Endometrium (tissue), 2 donors: ENCODE measurements around the gene BCAS4.
"Not testable (repeated sequence)": the region's sequence is repeated elsewhere in the genome, so short reads cannot be mapped to it uniquely, and the experiment has no call there.

Experiments used
- FAIRE-seq: peaks from 2 replicates; lab custom pipeline; 2012; peaks lifted over from hg19 to GRCh38; lab: Jason Lieb, UNC
- donor health status: control.
- donor health status: control.

The BCAS4 gene

DNA sequence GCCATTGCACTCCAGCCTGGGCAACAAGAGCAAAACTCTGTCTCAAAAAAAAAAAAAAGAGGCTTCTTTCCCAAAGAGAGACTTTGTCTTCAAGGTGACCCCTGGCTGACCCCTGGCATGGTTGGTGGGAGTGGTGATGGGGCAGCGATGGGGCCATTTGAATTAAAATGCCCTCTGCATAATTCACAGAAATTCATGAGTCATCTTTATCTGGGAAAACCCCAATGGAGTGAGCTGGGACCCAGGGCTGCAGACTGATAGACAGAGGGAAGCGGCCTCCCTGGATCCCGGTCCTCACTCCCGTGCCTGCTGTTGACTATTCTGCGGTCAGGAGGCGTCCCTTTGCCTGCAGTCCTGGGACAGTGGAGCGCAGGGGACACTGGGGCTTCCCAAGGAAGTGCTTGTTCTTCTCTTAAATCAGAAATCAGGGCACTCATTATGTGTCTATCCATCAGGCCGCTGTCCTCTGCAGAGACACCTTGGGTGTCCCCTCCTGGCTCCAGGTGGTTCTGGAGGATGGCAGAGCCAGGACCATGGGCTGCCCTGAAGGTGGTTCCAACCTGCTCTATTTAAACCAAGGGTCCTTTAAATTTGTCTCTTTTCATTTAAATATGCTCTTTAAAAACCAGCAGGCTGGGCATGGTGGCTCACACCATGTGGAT lies 23.3 kb upstream of the BCAS4 start:
- not testable (repeated sequence) for FAIRE-seq

DNA sequence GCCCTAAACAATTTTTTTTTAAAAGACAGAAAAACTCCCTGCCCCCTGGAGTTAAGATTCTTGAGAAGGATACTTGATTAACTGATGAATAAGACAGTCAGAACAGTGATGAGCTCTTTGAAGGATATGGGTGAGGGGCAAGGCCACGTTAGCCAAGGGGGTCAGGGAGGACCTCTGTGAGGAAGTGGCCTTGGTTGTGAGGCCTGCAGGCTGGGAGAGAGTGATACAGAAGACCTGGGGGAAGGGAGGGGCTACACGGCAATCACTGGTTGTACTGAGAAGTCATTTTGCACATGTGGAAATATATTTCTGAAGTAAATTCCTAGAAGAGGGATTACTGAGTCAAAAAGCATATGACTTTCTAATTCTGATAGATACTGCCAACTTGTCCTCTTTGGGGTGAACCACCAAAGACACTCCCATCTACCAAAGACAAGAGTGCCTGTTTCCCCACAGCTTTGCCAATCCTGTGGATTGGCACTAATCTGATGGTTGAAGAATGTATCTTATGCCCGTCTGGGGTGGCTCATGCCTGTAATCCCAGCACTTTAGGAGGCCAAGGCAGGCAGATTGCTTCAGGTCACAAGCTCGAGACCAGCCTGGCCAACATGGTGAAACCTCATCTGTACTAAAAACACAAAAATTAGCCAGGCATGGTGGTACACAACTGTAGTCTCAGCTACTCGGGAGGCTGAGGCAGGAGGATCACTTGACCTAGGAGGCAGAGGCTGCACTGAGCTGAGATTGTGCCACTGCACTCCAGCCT lies 22.3 kb upstream of the BCAS4 start:
- no peak for FAIRE-seq

DNA sequence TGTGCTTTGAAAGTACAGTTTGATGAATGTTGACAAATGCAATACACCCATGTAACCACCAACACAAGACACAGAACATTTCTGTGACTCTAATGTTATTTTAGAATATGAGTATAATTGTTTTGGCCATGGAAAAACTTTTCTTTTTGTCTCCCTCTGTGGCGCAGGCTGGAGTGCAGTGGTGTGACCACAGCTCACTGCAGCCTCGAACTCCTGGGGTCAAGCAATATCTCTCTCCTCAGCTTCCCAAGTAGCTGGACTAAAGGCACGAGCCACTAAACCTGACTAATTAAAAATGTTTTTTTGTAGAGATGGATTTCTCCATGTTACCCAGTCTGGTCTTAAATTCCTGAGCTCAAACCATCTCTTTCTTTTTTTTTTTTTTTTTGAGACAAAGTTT lies 20.3 kb upstream of the BCAS4 start:
- no peak for FAIRE-seq

DNA sequence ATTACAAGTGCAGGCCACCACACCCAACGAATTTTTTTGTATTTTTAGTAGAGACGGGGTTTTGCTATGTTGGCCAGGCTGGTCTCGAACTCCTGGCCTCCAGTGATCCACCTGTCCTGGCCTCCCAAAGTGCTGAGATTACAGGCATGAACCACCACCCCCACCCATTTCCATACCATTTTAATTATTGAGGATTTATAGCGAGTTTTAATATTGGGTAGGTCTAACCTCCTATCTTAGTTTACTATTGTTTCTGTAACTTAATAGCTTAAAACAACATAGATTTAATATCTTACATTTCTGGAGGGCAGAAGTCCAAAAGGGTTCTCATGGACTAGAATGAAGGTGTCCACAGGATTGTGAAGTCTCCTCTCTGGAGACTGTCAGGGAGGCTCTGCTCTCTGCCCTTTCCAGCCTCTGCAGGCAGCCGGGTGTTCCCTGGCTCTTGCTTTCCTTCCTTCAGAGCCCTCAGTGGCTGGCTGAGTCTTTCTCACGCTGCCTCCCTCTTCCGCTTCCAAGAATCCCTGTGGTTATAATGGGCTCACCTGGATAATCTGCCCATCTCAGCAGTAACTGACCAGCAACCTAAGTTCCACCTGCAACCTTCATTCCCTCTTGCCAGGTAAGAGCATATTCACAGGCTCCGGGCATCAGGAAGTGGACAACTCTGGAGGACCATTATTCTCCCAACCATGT lies 18.6 kb upstream of the BCAS4 start:
- no peak for FAIRE-seq

GRCh38 chr20:50777373-50777772 lies 17.5 kb upstream of the BCAS4 start:
- no peak for FAIRE-seq

GRCh38 chr20:50778994-50779393 lies 15.9 kb upstream of the BCAS4 start:
- FAIRE-seq = not testable (repeated sequence)

DNA sequence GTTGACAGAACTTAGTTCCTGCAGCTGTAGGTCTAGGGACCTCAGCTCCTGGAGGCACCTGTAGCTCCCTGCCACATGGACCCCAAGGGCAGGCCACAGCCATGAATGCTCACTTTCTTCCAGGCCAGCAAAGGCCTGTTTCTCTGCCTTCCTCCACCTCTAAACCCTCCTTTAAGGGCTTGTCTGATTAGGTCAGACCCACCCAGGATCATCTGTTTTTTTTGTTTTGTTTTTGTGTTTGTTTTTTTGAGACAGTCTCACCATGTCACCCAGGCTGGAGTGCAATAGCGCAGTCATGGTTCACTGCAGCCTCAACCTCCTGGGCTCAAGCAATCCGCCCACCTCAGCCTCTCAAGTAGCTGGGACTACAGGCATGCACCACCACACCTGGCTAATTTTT lies 11.5 kb upstream of the BCAS4 start:
- FAIRE-seq = no peak

DNA sequence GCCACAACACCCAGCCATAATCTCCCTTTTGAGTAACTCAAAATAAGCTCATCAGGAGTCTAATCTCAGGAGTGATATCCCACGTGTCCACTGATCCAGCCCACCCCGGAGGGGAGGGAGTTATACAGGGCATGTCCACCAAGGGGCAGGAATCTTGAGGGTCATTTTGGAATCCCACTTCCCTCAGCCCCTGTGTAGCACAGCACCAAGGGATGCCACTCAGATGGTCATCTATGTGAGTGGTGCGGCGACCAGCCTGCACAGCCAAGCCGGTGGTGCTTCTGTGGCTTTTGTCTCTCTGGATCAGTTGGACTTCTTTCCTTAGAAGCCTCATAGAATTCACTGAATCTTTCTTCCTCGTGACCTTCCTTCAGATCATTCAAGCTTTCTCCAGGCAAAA lies 11.0 kb upstream of the BCAS4 start:
- no peak for FAIRE-seq

DNA sequence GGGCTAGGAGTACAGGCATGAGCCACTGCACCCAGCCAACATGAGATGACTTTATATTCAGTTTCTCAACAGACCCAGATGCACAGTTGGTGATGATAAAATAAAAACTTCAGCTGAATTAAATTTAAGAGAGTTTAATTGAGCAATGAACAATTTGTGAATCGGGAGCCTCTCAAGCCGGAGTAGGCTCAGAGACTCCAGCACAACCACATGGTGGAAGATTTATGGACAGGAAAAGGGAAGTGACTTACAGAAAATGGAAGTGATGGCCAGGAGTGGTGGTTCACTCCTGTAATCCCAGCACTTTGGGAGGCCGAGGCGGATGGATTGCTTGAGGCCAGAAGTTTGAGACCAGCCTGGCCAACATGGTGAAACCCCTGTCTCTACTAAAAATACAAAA lies 10.4 kb upstream of the BCAS4 start:
- no peak for FAIRE-seq

DNA sequence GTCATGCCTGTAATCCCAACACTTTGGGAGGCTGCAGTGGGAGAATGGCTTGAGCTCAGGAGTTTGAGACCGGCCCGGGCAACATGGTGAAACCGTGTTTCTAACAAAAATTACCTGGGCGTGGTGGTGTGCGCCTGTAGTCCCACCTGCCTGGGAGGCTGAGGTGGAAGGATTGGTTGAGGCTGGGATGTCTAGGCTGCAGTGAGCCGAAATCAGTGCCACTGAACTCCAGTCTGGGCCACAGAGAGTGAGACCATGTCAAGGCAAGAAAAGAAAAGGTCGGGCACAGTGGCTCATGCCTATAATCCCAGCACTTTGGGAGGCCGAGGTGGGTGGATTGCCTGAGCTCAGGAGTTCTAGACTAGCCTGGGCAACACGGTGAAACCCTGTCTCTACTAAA lies 8.2 kb upstream of the BCAS4 start:
- FAIRE-seq = no peak

DNA sequence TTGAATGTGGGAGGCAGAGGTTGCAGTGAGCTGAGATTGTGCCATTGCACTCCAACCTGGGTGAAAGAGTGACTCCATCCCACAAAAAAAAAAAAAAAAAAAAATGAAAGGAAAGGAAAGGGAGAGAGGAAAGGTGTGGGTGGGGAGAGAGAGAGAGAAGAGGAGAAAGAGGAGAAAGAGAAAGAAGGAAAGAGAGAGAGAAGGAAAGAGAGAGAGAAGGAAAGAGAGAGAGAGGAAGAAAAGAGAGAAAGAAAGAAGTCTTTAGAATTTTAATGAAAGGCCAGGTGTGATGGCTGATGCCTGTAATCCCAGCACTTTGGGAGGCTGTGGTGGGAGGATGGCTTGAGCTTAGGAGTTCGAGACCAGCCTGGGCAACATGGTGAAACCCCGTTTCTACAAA lies 7.7 kb upstream of the BCAS4 start:
- no peak for FAIRE-seq

- no peak for FAIRE-seq
Measured at GRCh38 chr20:50788045-50788991, 6.5 kb upstream of the BCAS4 start.

- FAIRE-seq = no peak
Measured at GRCh38 chr20:50789968-50790650, 4.8 kb upstream of the BCAS4 start.

DNA sequence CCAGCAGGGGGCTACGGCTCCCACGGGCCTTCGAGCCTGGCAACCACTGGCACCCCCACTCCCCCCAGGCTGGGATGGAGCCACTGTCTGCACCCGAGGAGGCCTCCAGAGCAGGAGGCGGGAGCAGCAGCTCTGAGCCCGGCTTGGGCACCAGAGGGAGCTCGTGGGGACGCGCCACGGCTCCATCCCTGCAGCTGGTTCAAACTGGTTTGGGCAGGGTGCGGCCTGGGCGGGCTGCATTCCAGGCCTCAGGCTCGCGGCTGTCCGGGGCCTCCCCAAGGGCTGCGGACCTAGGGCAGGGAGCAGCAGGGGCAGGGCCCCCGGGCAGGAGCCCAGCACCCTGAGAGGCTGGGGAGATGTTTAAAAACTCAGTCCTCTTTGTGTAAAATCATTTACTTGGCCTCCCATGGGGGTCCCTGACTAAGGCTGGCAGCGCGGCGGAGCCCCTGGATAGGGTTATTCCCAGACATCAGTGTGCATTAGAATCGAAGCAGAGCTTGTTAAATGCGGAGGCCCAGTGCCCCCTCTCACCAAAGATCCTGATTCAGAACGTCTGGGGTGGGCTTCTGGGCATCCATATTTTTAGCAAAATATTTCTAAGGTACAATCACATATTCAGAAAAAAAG lies 4.1 kb upstream of the BCAS4 start:
- no peak for FAIRE-seq

GRCh38 chr20:50792708-50793574 lies 1.9 kb upstream of the BCAS4 start:
- no peak for FAIRE-seq

- not testable (repeated sequence) for FAIRE-seq
Measured at GRCh38 chr20:50793575-50794016, 1.3 kb upstream of the BCAS4 start.

DNA sequence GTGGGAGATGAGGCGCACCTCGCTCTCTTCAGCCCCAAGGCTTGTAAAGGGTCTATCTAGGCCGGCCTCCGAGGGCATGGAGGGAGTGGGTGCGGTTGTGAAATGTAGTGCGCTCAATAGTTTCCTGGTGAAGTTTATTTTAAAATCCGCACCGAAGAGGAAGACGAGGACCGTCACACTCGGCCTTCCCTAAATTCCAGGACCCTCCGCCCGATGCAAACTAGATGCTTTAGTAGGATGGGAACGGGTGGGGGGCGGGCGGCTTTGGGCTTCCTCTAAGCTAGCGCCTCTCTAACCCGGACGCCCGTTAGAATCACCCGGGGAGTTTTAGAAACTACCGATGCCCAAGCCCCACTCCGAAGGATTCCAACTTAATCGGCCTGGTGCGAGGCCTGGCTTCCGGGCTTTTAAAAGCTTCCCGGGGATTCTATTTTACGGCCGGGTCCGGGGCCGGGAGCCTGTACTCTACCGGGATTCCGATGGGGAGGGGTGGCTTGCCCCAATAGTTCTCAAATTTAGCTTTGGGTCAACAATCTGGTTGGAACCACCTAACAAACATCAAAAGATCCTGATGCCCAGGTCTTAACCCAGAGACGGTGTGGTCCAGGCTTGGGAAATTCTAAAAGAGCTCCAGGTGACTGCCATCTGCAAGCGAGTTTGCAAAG lies 548 bp upstream of the BCAS4 start:
- FAIRE-seq = no peak

- no peak for FAIRE-seq
Measured at GRCh38 chr20:50797142-50797541, 2.3 kb downstream of the BCAS4 start.

DNA sequence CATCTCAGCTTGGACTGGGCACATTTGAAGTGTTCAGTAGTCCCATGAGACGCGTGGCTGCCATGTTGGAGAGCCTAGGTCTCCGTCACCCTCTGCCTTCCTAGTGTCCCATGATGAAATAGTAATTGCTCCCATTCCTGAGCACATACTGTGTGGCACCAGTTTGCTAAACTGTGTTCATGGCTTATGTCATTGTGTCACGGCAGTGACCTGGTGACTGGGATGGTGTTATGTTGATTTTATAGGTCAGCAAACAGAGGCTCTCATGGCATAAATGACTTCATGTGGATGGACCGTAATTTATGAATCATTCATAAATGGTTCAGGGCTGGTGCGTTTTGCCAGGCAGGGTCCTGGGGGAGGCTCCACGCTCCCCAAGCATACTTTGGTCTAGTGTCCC lies 3.8 kb downstream of the BCAS4 start:
- no peak for FAIRE-seq
